ENCODE measurements around the gene IL22RA2.

DNA sequence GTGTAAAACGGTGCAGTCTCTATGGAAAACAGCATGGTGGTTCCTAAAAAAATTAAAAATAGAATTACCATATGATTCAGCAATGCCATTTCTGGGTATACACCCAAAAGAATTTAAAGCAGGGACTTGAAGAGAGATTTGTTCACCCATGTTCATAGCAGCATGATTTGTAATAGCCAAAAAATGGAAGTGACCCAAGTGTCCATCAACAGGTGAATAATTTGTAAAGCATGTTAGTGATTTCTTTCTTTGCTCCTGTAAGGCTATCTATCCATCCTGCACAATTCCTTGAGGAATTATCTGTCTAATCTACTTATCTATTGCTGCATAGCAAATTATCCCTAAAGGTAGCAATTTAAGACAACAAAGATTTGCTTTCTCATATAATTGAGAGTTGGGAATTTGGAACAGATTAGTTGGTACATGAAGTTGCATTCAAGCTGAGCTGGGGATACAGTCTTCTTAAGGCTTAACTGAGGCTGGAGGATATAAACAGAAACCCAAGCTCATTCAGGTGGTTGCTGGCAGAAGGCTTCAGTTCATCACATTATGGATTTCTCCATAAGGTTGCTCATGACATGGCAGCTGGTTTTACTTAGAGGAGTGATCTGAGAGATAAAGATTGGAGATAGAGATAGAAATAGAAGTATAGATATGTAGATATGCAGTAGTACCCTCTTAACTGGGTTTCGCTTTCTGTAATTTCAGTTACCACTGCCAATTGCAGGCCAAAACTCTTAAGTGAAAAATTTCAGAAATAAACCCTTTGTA lies 62.0 kb downstream of the IL22RA2 start:
- TF ChIP-seq, protein P1, sequence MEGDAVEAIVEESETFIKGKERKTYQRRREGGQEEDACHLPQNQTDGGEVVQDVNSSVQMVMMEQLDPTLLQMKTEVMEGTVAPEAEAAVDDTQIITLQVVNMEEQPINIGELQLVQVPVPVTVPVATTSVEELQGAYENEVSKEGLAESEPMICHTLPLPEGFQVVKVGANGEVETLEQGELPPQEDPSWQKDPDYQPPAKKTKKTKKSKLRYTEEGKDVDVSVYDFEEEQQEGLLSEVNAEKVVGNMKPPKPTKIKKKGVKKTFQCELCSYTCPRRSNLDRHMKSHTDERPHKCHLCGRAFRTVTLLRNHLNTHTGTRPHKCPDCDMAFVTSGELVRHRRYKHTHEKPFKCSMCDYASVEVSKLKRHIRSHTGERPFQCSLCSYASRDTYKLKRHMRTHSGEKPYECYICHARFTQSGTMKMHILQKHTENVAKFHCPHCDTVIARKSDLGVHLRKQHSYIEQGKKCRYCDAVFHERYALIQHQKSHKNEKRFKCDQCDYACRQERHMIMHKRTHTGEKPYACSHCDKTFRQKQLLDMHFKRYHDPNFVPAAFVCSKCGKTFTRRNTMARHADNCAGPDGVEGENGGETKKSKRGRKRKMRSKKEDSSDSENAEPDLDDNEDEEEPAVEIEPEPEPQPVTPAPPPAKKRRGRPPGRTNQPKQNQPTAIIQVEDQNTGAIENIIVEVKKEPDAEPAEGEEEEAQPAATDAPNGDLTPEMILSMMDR (IDR thresholded peaks at IDR 0.05): no peak
- TF ChIP-seq POLR2AphosphoS5 (IDR thresholded peaks at IDR 0.05; ENCODE audit: insufficient read depth in 1 of 2, low read depth in 1 of 2) (no peak), POLR2A (IDR thresholded peaks at IDR 0.05) (no peak)
